ENCODE results near the gene TWNK.

The TWNK gene

GRCh38 chr10:100996678-100997359 is 9.5 kb downstream of the TWNK start:
- no peak for DNase-seq (ENCODE audit: low read depth)

GRCh38 chr10:100997360-100998182 is 10.2 kb downstream of the TWNK start:
- no peak for DNase-seq (ENCODE audit: low read depth)

- DNase-seq (ENCODE audit: low read depth): peak; percentile 75
Measured at GRCh38 chr10:100998183-100998990, 11.0 kb downstream of the TWNK start.

GRCh38 chr10:100998991-100999741 is 11.8 kb downstream of the TWNK start:
- no peak for DNase-seq (ENCODE audit: low read depth)

- DNase-seq (ENCODE audit: low read depth): no peak
Measured at GRCh38 chr10:100999742-101000126, 12.4 kb downstream of the TWNK start, which contains the start of gene LZTS2. LZTS2 (plus strand) TSS chr10:100999808; CDS start chr10:101002539, 2,731 bp downstream.

GRCh38 chr10:101000127-101000914 is 13.0 kb downstream of the TWNK start:
- no peak for DNase-seq (ENCODE audit: low read depth)

GRCh38 chr10:101000915-101001658 is 13.7 kb downstream of the TWNK start:
- DNase-seq (ENCODE audit: low read depth): peak; percentile 77

GRCh38 chr10:101001659-101002035 is 14.3 kb downstream of the TWNK start:
- no peak for DNase-seq (ENCODE audit: low read depth)

- DNase-seq (ENCODE audit: low read depth): no peak
Measured at GRCh38 chr10:101002456-101002855, 15.1 kb downstream of the TWNK start.

GRCh38 chr10:101003639-101004206 is 16.4 kb downstream of the TWNK start:
- no peak for DNase-seq (ENCODE audit: low read depth)

GRCh38 chr10:101005361-101005760 is 18.0 kb downstream of the TWNK start:
- DNase-seq (ENCODE audit: low read depth): no peak

- no peak for DNase-seq (ENCODE audit: low read depth)
Measured at GRCh38 chr10:101005869-101006567, 18.7 kb downstream of the TWNK start.

- no peak for DNase-seq (ENCODE audit: low read depth)
Measured at GRCh38 chr10:101006593-101007098, 19.3 kb downstream of the TWNK start.

GRCh38 chr10:101007099-101007711 is 19.9 kb downstream of the TWNK start:
- no peak for DNase-seq (ENCODE audit: low read depth)

GRCh38 chr10:101007915-101008822 is 20.8 kb downstream of the TWNK start:
- DNase-seq (ENCODE audit: low read depth): no peak

GRCh38 chr10:101008823-101009423 is 21.6 kb downstream of the TWNK start:
- no peak for DNase-seq (ENCODE audit: low read depth)

- DNase-seq (ENCODE audit: low read depth): no peak
Measured at GRCh38 chr10:101010329-101010728, 23.0 kb downstream of the TWNK start.
